H1 (cell line): Measurements from ENCODE around the gene SMIM5. TPM values are rescaled to one million over a fixed set of nuclear protein-coding genes. Genes with fewer than 3 reads are reported as not detected.

Experiments
- CTCF ChIA-PET: fragments of 300-600 bp; sonication (Branson Sonifier 250); formaldehyde crosslinking; loops from one replicate; lab custom pipeline; 2021; ENCODE audit not compliant: partially characterized antibody; lab: Charles Lee
- POLR2A ChIA-PET: fragments of 300-600 bp; sonication (Branson Sonifier 250); formaldehyde crosslinking; loops from one replicate; lab custom pipeline; 2021; ENCODE audit warnings: inconsistent platforms; ENCODE audit not compliant: partially characterized antibody; lab: Charles Lee
- DNase-seq, 2 experiments: peaks; one replicate each; pipeline versions ENCODE4 v3.0.0 to v3.0.0-alpha.2; 2010 to 2022; ENCODE audit warnings: low spot score in 2 of 2, low read depth in 1 of 2, mixed read lengths in 1 of 2
- FAIRE-seq: peaks from 2 replicates; lab custom pipeline; 2011; peaks lifted over from hg19 to GRCh38; lab: Jason Lieb, UNC
- H2AFZ ChIP-seq: 2 replicates; pipeline ENCODE4 v1.8.1; 2012; ENCODE audit warnings: low read length, inconsistent platforms
- H2AK5ac ChIP-seq: 2 replicates; pipeline ENCODE4 v1.6.1; 2013; ENCODE audit warnings: low read depth, low read length
- H2BK120ac ChIP-seq: replicated peaks from 2 replicates; pipeline ENCODE3; 2013; ENCODE audit warnings: low read depth, low read length, inconsistent platforms
- H2BK12ac ChIP-seq: 2 replicates; pipeline ENCODE4 v1.6.1; 2013; ENCODE audit warnings: low read depth, low read length
- H2BK15ac ChIP-seq: 2 replicates; pipeline ENCODE4 v1.6.1; 2013; ENCODE audit warnings: low read length
- H2BK20ac ChIP-seq: 2 replicates; pipeline ENCODE4 v1.6.1; 2013; ENCODE audit warnings: low read length
- H2BK5ac ChIP-seq: 2 replicates; pipeline ENCODE4 v1.6.1; 2013; ENCODE audit warnings: low read depth, low read length
- H3K14ac ChIP-seq: 2 replicates; pipeline ENCODE4 v1.6.1; 2013; ENCODE audit warnings: inconsistent platforms; ENCODE audit not compliant: insufficient read length
- H3K18ac ChIP-seq: 2 replicates; pipeline ENCODE4 v1.6.1; 2013; ENCODE audit warnings: low read length; ENCODE audit errors: extremely low read depth
- H3K23ac ChIP-seq: 2 replicates; pipeline ENCODE4 v1.6.1; 2013; ENCODE audit warnings: inconsistent platforms; ENCODE audit not compliant: insufficient read length
- H3K23me2 ChIP-seq: 2 replicates; pipeline ENCODE4 v1.6.1; 2013; ENCODE audit warnings: low read depth, low read length
- H3K27ac ChIP-seq: 2 replicates; pipeline ENCODE4 v1.6.1; 2011; ENCODE audit warnings: low read depth, low read length, inconsistent platforms
- H3K27me3 ChIP-seq, 4 experiments: replicated peaks in 1 of 4; 1 replicate in 1 of 4; 2 replicates in 3 of 4; pipeline versions ENCODE4 v1.6.1 to v1.8.1; 2011 to 2013; ENCODE audit warnings: low read length in 3 of 4, mild to moderate bottlenecking in 3 of 4, inconsistent platforms in 2 of 4, mixed read lengths in 2 of 4, moderate library complexity in 1 of 4; ENCODE audit not compliant: control insufficient read depth in 3 of 4, insufficient read depth in 3 of 4; ENCODE audit errors: extremely low read depth in 1 of 4
- H3K36me3 ChIP-seq, 4 experiments: 2 replicates each; pipeline versions ENCODE4 v1.6.1 to v1.8.1; 2011 to 2013; ENCODE audit warnings: mild to moderate bottlenecking in 4 of 4, low read length in 3 of 4, moderate library complexity in 2 of 4, control low read depth in 1 of 4, inconsistent platforms in 1 of 4; ENCODE audit not compliant: insufficient read depth in 4 of 4, control insufficient read depth in 2 of 4
- H3K4ac ChIP-seq: replicated peaks from 2 replicates; pipeline ENCODE3; 2013; ENCODE audit warnings: low read length, low read depth, mixed read lengths, inconsistent platforms; ENCODE audit not compliant: insufficient read length
- H3K4me1 ChIP-seq, 4 experiments: replicated peaks in 1 of 4; 1 replicate in 1 of 4; 2 replicates in 3 of 4; pipeline versions ENCODE4 v1.6.1 to v1.8.1; 2011 to 2013; ENCODE audit warnings: low read length in 3 of 4, inconsistent platforms in 2 of 4, mixed read lengths in 1 of 4; ENCODE audit not compliant: insufficient read depth in 4 of 4, control insufficient read depth in 3 of 4
- H3K4me2 ChIP-seq, 2 experiments: 2 replicates each; pipeline versions ENCODE4 v1.6.1 to v1.8.1; 2011 to 2013; ENCODE audit warnings: low read depth in 2 of 2, low read length in 2 of 2, control low read depth in 1 of 2, inconsistent platforms in 1 of 2, mild to moderate bottlenecking in 1 of 2; ENCODE audit not compliant: insufficient read depth in 1 of 2
- H3K4me3 ChIP-seq, 4 experiments: fragments of 200-600, 300-600 bp in 1 of 4; sonication (generic), shearing (Covaris generic), sonication (Bioruptor Twin) in 1 of 4; 2 replicates each; pipeline versions ENCODE4 v1.5.1 to v1.8.1; 2011 to 2016; ENCODE audit warnings: low read length in 4 of 4, low read depth in 3 of 4, control low read depth in 2 of 4, inconsistent platforms in 2 of 4, mild to moderate bottlenecking in 2 of 4, mixed read lengths in 1 of 4, moderate library complexity in 1 of 4; ENCODE audit not compliant: insufficient read depth in 2 of 4; ENCODE audit errors: extremely low read depth in 1 of 4
- H3K56ac ChIP-seq: replicated peaks from 2 replicates; pipeline ENCODE3; 2013; ENCODE audit warnings: low read depth, mild to moderate bottlenecking, mixed read lengths, low read length, inconsistent platforms; ENCODE audit not compliant: insufficient read length
- H3K79me1 ChIP-seq: 2 replicates; pipeline ENCODE4 v1.6.1; 2013; ENCODE audit warnings: low read depth, low read length, control low read depth
- H3K79me2 ChIP-seq, 2 experiments: 2 replicates each; pipeline versions ENCODE4 v1.6.1 to v1.8.1; 2012 to 2013; ENCODE audit warnings: low read length in 2 of 2, mild to moderate bottlenecking in 2 of 2, inconsistent platforms in 1 of 2; ENCODE audit not compliant: insufficient read depth in 2 of 2, control insufficient read depth in 1 of 2
- H3K9ac ChIP-seq, 4 experiments: replicated peaks in 1 of 4; 1 replicate in 1 of 4; 2 replicates in 3 of 4; pipeline versions ENCODE4 v1.6.1 to v1.8.1; 2011 to 2013; ENCODE audit warnings: low read depth in 3 of 4, low read length in 3 of 4, control low read depth in 2 of 4, mild to moderate bottlenecking in 2 of 4, moderate library complexity in 2 of 4, inconsistent platforms in 1 of 4; ENCODE audit errors: extremely low read depth in 1 of 4
- H3K9me3 ChIP-seq, 2 experiments: 2 replicates each; pipeline versions ENCODE4 v1.6.1 to v1.8.1; 2012 to 2013; ENCODE audit warnings: mild to moderate bottlenecking in 2 of 2, moderate library complexity in 2 of 2, control low read depth in 1 of 2, inconsistent platforms in 1 of 2, low read depth in 1 of 2, low read length in 1 of 2, mixed read lengths in 1 of 2; ENCODE audit not compliant: insufficient read depth in 2 of 2
- H4K20me1 ChIP-seq, 2 experiments: replicated peaks in 1 of 2; 2 replicates each; pipeline versions ENCODE3 to v1.8.1; 2011 to 2013; ENCODE audit warnings: inconsistent platforms in 2 of 2, low read length in 2 of 2, mild to moderate bottlenecking in 1 of 2; ENCODE audit not compliant: insufficient read depth in 2 of 2, control insufficient read depth in 1 of 2
- H4K5ac ChIP-seq: 2 replicates; pipeline ENCODE4 v1.6.1; 2013; ENCODE audit warnings: low read length, low read depth, mixed read lengths, inconsistent platforms; ENCODE audit not compliant: insufficient read length
- H4K8ac ChIP-seq: 2 replicates; pipeline ENCODE4 v1.8.0; 2013; ENCODE audit warnings: mild to moderate bottlenecking, moderate library complexity, low read length, inconsistent platforms; ENCODE audit not compliant: insufficient read depth; ENCODE audit errors: extremely low read depth
- H4K91ac ChIP-seq: replicated peaks from 2 replicates; pipeline ENCODE3; 2013; ENCODE audit warnings: low read length, mixed read lengths, inconsistent platforms; ENCODE audit not compliant: insufficient read length
- BRCA1 ChIP-seq: IDR thresholded peaks from 2 replicates; pipeline ENCODE4 v1.6.1; 2012; ENCODE audit warnings: low read depth, low read length, improper control_type of control experiment
- CTBP2 ChIP-seq: IDR thresholded peaks from 2 replicates; pipeline ENCODE4 v1.7.0; 2011; ENCODE audit warnings: borderline replicate concordance, mild to moderate bottlenecking, moderate library complexity, mixed read lengths, low read length; ENCODE audit not compliant: insufficient read depth, insufficient read length
- E2F6 ChIP-seq: IDR thresholded peaks from 2 replicates; pipeline ENCODE4 v1.6.1; 2012; ENCODE audit warnings: inconsistent platforms
- GTF2F1 ChIP-seq: IDR thresholded peaks from 2 replicates; pipeline ENCODE4 v1.6.1; 2012; ENCODE audit warnings: low read depth, low read length, improper control_type of control experiment, borderline replicate concordance
- HDAC2 ChIP-seq, 2 experiments: fragments of 300-600 bp in 1 of 2; sonication (generic) in 1 of 2; IDR thresholded peaks; 2 replicates each; pipeline ENCODE4 v1.6.1; 2011 to 2012; ENCODE audit warnings: low read depth in 2 of 2, low read length in 2 of 2, mild to moderate bottlenecking in 2 of 2, moderate library complexity in 2 of 2, borderline replicate concordance in 1 of 2, inconsistent platforms in 1 of 2
- HDAC6 ChIP-seq: IDR thresholded peaks from one replicate; pipeline ENCODE4 v1.7.1; 2012; ENCODE audit warnings: low read depth, mild to moderate bottlenecking, inconsistent platforms, low read length, moderate library complexity
- NANOG ChIP-seq: IDR thresholded peaks from 2 replicates; pipeline ENCODE4 v1.6.1; 2011; ENCODE audit warnings: low read length, low read depth, mild to moderate bottlenecking, inconsistent platforms; ENCODE audit not compliant: insufficient read depth, poor library complexity, severe bottlenecking
- PHF8 ChIP-seq: fragments of 200-600 bp; sonication (generic); conservative IDR thresholded peaks from 2 replicates; pipeline ENCODE4 v1.7.1; 2012; ENCODE audit warnings: low read depth, mild to moderate bottlenecking, inconsistent platforms, low read length, moderate library complexity
- SAP30 ChIP-seq: fragments of 300-600 bp; sonication (generic); IDR thresholded peaks from 2 replicates; pipeline ENCODE4 v1.7.1; 2012; ENCODE audit warnings: low read length, moderate library complexity, mild to moderate bottlenecking, inconsistent platforms; ENCODE audit not compliant: insufficient read depth, insufficient replicate concordance
- ZNF274 ChIP-seq: IDR thresholded peaks from 2 replicates; pipeline ENCODE4 v1.7.0; 2012; ENCODE audit warnings: low read length, borderline replicate concordance; ENCODE audit errors: extremely low read depth
- WGBS, 2 experiments: shearing (Covaris generic) in 1 of 2; methylation state at CpG; one replicate each; pipeline versions ENCODE4 v1.1.6 to v1.1.7; 2013 to 2015; ENCODE audit warnings: low lambda C conversion rate in 2 of 2, mixed read lengths in 2 of 2, inconsistent platforms in 1 of 2, low coverage in 1 of 2, missing lambda C conversion rate in 1 of 2; ENCODE audit not compliant: insufficient replicate concordance in 2 of 2, insufficient coverage in 1 of 2, insufficient read length in 1 of 2; ENCODE audit errors: extremely low coverage in 1 of 2, missing lambda C conversion rate in 1 of 2; 5-methylcytosine and 5-hydroxymethylcytosine counted together
- polyA plus RNA-seq, 7 experiments: library from polyadenylated mRNA; depleted of rRNA in 3 of 7; stranded (reverse) in 5 of 7; unstranded in 2 of 7; fragments of >200 nt in 5 of 7; fragments of 200-250 nt in 2 of 7; gene quantifications; 1 replicate in 5 of 7; 2 replicates in 1 of 7; 4 replicates in 1 of 7; pipeline versions ENCODE4 v1.2.1 to v1.2.3, GENCODE V29; 2011 to 2013; ENCODE audit warnings: missing spikeins in 2 of 7, mixed read lengths in 2 of 7
- total RNA-seq: library from RNA; stranded (reverse); fragmentation: NEBNext Ultra II Directional; extraction: Animal tissue kit (Norgen Biotek cat#: 25700); gene quantifications from 2 replicates; pipeline ENCODE4 v1.2.1, GENCODE V29; 2021
- TF ChIP-seq, protein P1 (sequence below): IDR thresholded peaks from 2 replicates; pipeline ENCODE4 v1.6.1; 2011; ENCODE audit warnings: low read depth, mild to moderate bottlenecking, low read length; ENCODE audit not compliant: insufficient read depth

The SMIM5 gene
- total and polyA plus RNA-seq, 2 of the 8 experiments (the other 6 are each of a cell fraction or from before 2014, with no cell fraction given): not detected

- no peaks in the 10 kb centered on the region; a peak in 1 of 4 replicates for H3K79me2 ChIP-seq
- H3K56ac ChIP-seq: no peak overlapping the region
- DNase-seq: no peak
- no peak for FAIRE-seq
- no peak overlapping the region for H2BK15ac ChIP-seq
- H4K5ac ChIP-seq: no peak overlapping the region
- H3K27me3 ChIP-seq: no peaks in the 10 kb centered on the region
- H3K4me2 ChIP-seq: no peak overlapping the region
- H2BK12ac ChIP-seq: no peak overlapping the region
- H4K91ac ChIP-seq: no peak overlapping the region
- no peak overlapping the region for H3K27ac ChIP-seq
- CTCF ChIA-PET: interaction anchor here (0.8 to 59.2 kb wide), 5 partner anchors 5 to 121 kb away, joined by 3 to 2200 read pairs (median 312); partner anchors contain the start of genes RECQL5, SAP30BP and SMIM5
- H4K8ac ChIP-seq: no peak overlapping the region
- POLR2A ChIA-PET: interaction anchor here (1.2 to 2.4 kb wide), 3 partner anchors 21 to 141 kb away, joined by 4 to 7 read pairs (median 4); a partner anchor contains a TSS
- no peak overlapping the region for H3K9ac ChIP-seq
- H3K36me3 ChIP-seq: no peaks in the 10 kb centered on the region; a peak in 1 of 8 replicates
- H3K4ac ChIP-seq: no peak overlapping the region
- no peak overlapping the region for H2BK120ac ChIP-seq
- H2BK20ac ChIP-seq: no peak overlapping the region
- no peak overlapping the region for H3K18ac ChIP-seq
- H3K23ac ChIP-seq: no peak overlapping the region
- H2BK5ac ChIP-seq: no peak overlapping the region
- no peak overlapping the region for H3K14ac ChIP-seq
- no peaks in the 10 kb centered on the region for H3K79me1 ChIP-seq
- no peak overlapping the region for H2AK5ac ChIP-seq
- H3K23me2 ChIP-seq: no peaks in the 10 kb centered on the region
- H3K9me3 ChIP-seq: no peaks in the 10 kb centered on the region
- no peak overlapping the region for H3K4me3 ChIP-seq
- H2AFZ ChIP-seq: no peak overlapping the region
- 90% methylated on average over 10 of the region's 13 CpGs; no CpG with 5 or more reads in 1 of the 2 experiments for WGBS, 2 experiments
- peaks cover 5 to 7% of the 10 kb centered on the region in 2 experiments for H4K20me1 ChIP-seq
- H3K4me1 ChIP-seq: peaks cover 5 to 19% (median 11%) of the 10 kb centered on the region in 4 experiments
- TF ChIP-seq CTBP2 (no peak), ZNF274 (no peak), HDAC6 (no peak), HDAC2 (IDR thresholded peaks at IDR 0.05; ENCODE audit: borderline replicate concordance in 1 of 2, low read depth in 2 of 2, low read length in 2 of 2) (no peak), E2F6 (no peak), SAP30 (no peak), PHF8 (no peak), GTF2F1 (no peak), NANOG (no peak), BRCA1 (no peak)
- TF ChIP-seq, protein P1, sequence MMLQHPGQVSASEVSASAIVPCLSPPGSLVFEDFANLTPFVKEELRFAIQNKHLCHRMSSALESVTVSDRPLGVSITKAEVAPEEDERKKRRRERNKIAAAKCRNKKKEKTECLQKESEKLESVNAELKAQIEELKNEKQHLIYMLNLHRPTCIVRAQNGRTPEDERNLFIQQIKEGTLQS: no peak
Observed at GRCh38 chr17:75638893-75639292, 5.7 kb downstream of the SMIM5 start.
